CD14-positive monocyte (primary cell): ENCODE measurements around the gene NOC2L. TPM values are rescaled to one million over a fixed set of nuclear protein-coding genes. Genes with fewer than 3 reads are reported as not detected.

Experiments
- DNase-seq, 3 donors: peaks; one replicate each; pipeline ENCODE4 v3.0.0-alpha.2; 2011 to 2022
- H2AFZ ChIP-seq: 2 replicates; pipeline ENCODE4 v1.6.0; 2012; ENCODE audit warnings: mild to moderate bottlenecking, low read depth, low read length, inconsistent platforms; ENCODE audit not compliant: insufficient read depth, poor library complexity, severe bottlenecking
- H3K27ac ChIP-seq, 2 donors: 1 replicate in 1 of 2; 2 replicates in 1 of 2; pipeline ENCODE4 v1.5.1; 2012 to 2013; ENCODE audit warnings: low read length in 2 of 2, control low read depth in 1 of 2, inconsistent platforms in 1 of 2, low read depth in 1 of 2, mild to moderate bottlenecking in 1 of 2
- H3K27me3 ChIP-seq, 2 donors: one replicate each; pipeline versions ENCODE4 v1.6.0 to v1.6.1; 2011 to 2013; ENCODE audit warnings: low read length in 2 of 2; ENCODE audit not compliant: control insufficient read depth in 2 of 2, insufficient read depth in 2 of 2
- H3K36me3 ChIP-seq, 2 donors: replicated peaks in 1 of 2; 1 replicate in 1 of 2; 2 replicates in 1 of 2; pipeline versions ENCODE4 v1.5.1 to v1.6.1; 2012 to 2013; ENCODE audit warnings: low read length in 2 of 2, control low read depth in 1 of 2, inconsistent platforms in 1 of 2, mild to moderate bottlenecking in 1 of 2; ENCODE audit not compliant: insufficient read depth in 2 of 2, control insufficient read depth in 1 of 2
- H3K4me1 ChIP-seq, 2 donors: 1 replicate in 1 of 2; 2 replicates in 1 of 2; pipeline versions ENCODE4 v1.5.1 to v1.6.1; 2012 to 2013; ENCODE audit warnings: low read length in 2 of 2, control low read depth in 1 of 2, inconsistent platforms in 1 of 2, mild to moderate bottlenecking in 1 of 2, moderate library complexity in 1 of 2; ENCODE audit not compliant: insufficient read depth in 2 of 2, control insufficient read depth in 1 of 2
- H3K4me2 ChIP-seq: replicated peaks from 2 replicates; pipeline ENCODE3; 2012; ENCODE audit warnings: low read length, moderate library complexity, mild to moderate bottlenecking; ENCODE audit not compliant: poor library complexity, severe bottlenecking; ENCODE audit errors: extremely low read depth
- H3K4me3 ChIP-seq, 3 experiments: fragments of 200-600 bp in 1 of 3; sonication (generic) in 1 of 3; replicated peaks in 1 of 3; 1 replicate in 2 of 3; 2 replicates in 1 of 3; pipeline ENCODE4 v1.5.1; 2011 to 2013; ENCODE audit warnings: low read length in 3 of 3, mild to moderate bottlenecking in 3 of 3, control low read depth in 2 of 3, low read depth in 2 of 3, inconsistent platforms in 1 of 3, moderate library complexity in 1 of 3
- H3K79me2 ChIP-seq: 2 replicates; pipeline ENCODE4 v1.6.0; 2012; ENCODE audit warnings: mild to moderate bottlenecking, control low read depth, inconsistent platforms, low read length, moderate library complexity; ENCODE audit not compliant: insufficient read depth
- H3K9ac ChIP-seq: 2 replicates; pipeline ENCODE4 v1.6.0; 2017; ENCODE audit warnings: low read length, mild to moderate bottlenecking; ENCODE audit not compliant: insufficient read depth, poor library complexity, severe bottlenecking
- H3K9me3 ChIP-seq, 2 donors: replicated peaks in 1 of 2; 1 replicate in 1 of 2; 2 replicates in 1 of 2; pipeline versions ENCODE4 v1.5.1 to v1.6.1; 2012 to 2013; ENCODE audit warnings: low read length in 2 of 2, control low read depth in 1 of 2; ENCODE audit not compliant: control insufficient read depth in 1 of 2, insufficient read depth in 1 of 2
- H4K20me1 ChIP-seq: 2 replicates; pipeline ENCODE4 v1.6.0; 2012; ENCODE audit warnings: mild to moderate bottlenecking, low read length, control low read depth, moderate library complexity; ENCODE audit not compliant: insufficient read depth
- H3K27ac Mint-ChIP-seq, 7 donors: one replicate each; pipeline ENCODE4 v1.8.0; 2020; ENCODE audit warnings: mild to moderate bottlenecking in 7 of 7, mixed read lengths in 7 of 7, moderate library complexity in 6 of 7, inconsistent platforms in 2 of 7
- H3K27me3 Mint-ChIP-seq, 3 donors: one replicate each; pipeline ENCODE4 v1.8.0; 2021 to 2022; ENCODE audit warnings: low read depth in 3 of 3, mild to moderate bottlenecking in 3 of 3, mixed read lengths in 3 of 3, moderate library complexity in 3 of 3, inconsistent platforms in 1 of 3
- H3K36me3 Mint-ChIP-seq, 2 donors: one replicate each; pipeline ENCODE4 v1.8.0; 2020; ENCODE audit warnings: mixed read lengths in 2 of 2, inconsistent platforms in 1 of 2, mild to moderate bottlenecking in 1 of 2
- H3K4me1 Mint-ChIP-seq: one replicate; pipeline ENCODE4 v1.8.0; 2020; ENCODE audit warnings: mild to moderate bottlenecking, mixed read lengths
- H3K4me3 Mint-ChIP-seq, 2 donors: one replicate each; pipeline ENCODE4 v1.8.0; 2020; ENCODE audit warnings: mild to moderate bottlenecking in 2 of 2, mixed read lengths in 2 of 2, moderate library complexity in 1 of 2
- H3K9me3 Mint-ChIP-seq, 7 donors: one replicate each; pipeline ENCODE4 v1.8.0; 2020 to 2022; ENCODE audit warnings: mixed read lengths in 7 of 7, mild to moderate bottlenecking in 6 of 7, moderate library complexity in 6 of 7, inconsistent platforms in 2 of 7
- CTCF ChIP-seq: fragments of 200-600 bp; IDR thresholded peaks from one replicate; pipeline ENCODE4 v1.8.0; 2022; ENCODE audit warnings: antibody characterized with exemption, mild to moderate bottlenecking
- WGBS: methylation state at CpG from one replicate; pipeline ENCODE4 v1.1.5; 2013; ENCODE audit warnings: missing lambda C conversion rate; ENCODE audit not compliant: insufficient coverage; 5-methylcytosine and 5-hydroxymethylcytosine counted together
- intact Hi-C, 2 donors: fragments of 100-400 bp; cut with micrococcal nuclease; formaldehyde crosslinking; loops; one replicate each; pipeline versions ENCODE4 v1.15.0 to v1.15.1; 2023
- polyA plus RNA-seq, 3 donors: library from polyadenylated mRNA; depleted of rRNA in 1 of 3; unstranded in 2 of 3; stranded (reverse) in 1 of 3; fragments of 300-500 nt in 2 of 3; fragments of >200 nt in 1 of 3; fragmentation: Illumina TruSeq in 2 of 3; gene quantifications; 1 replicate in 2 of 3; 2 replicates in 1 of 3; pipeline ENCODE4 v1.2.3, GENCODE V29; 2012 to 2021

NOC2L gene
- polyA plus RNA-seq, 3 donors = 34.5 to 47.9 (median 35.8) TPM

GRCh38 chr1:993379-993995, 34.4 kb upstream of the NOC2L start:
- H3K9ac ChIP-seq = no peak overlapping the region
- peaks cover 16 to 47% of the 10 kb centered on the region in 2 donors for H3K27me3 ChIP-seq
- no peak for TF ChIP-seq CTCF
- Mint-ChIP-seq H3K36me3 (peaks cover 0 to 2% of the 10 kb centered on the region in 2 donors), H3K27ac (no peak overlapping the region), H3K9me3 (peaks cover 14 to 37% (median 30%) of the 10 kb centered on the region in 7 donors), H3K27me3 (peaks cover 58 to 81% (median 69%) of the 10 kb centered on the region in 3 donors), H3K4me1 (peaks cover 6% of the 10 kb centered on the region), H3K4me3 (no peak overlapping the region)
- no peak overlapping the region for H2AFZ ChIP-seq
- no peak overlapping the region for H3K4me2 ChIP-seq
- intact Hi-C loops = no loop called here
- peaks cover 22 to 28% of the 10 kb centered on the region in 2 donors for H3K9me3 ChIP-seq
- no peak overlapping the region for H3K27ac ChIP-seq
- peak in 1 of 3 donors; percentile 8 for DNase-seq
- H3K79me2 ChIP-seq = no peaks in the 10 kb centered on the region
- no peak overlapping the region for H3K4me3 ChIP-seq
- H3K36me3 ChIP-seq = no peaks in the 10 kb centered on the region
- 68% methylated on average over 12 of the region's 15 CpGs for WGBS
- H3K4me1 ChIP-seq = no peaks in the 10 kb centered on the region
- peaks cover 12% of the 10 kb centered on the region for H4K20me1 ChIP-seq

GRCh38 chr1:992362-992761, 33.3 kb upstream of the NOC2L start:
- Mint-ChIP-seq H3K27me3 (peaks cover 54 to 81% (median 68%) of the 10 kb centered on the region in 3 donors), H3K4me3 (no peak overlapping the region), H3K9me3 (peaks cover 14 to 39% (median 32%) of the 10 kb centered on the region in 7 donors), H3K4me1 (peaks cover 4% of the 10 kb centered on the region), H3K27ac (no peak overlapping the region), H3K36me3 (peaks cover 0 to 2% of the 10 kb centered on the region in 2 donors)
- Histone ChIP-seq H3K27me3 (peaks cover 6 to 37% of the 10 kb centered on the region in 2 donors), H3K9ac (no peak overlapping the region), H3K4me1 (no peaks in the 10 kb centered on the region), H4K20me1 (peaks cover 1% of the 10 kb centered on the region), H2AFZ (no peak overlapping the region), H3K4me2 (no peak overlapping the region), H3K4me3 (no peak overlapping the region), H3K27ac (no peak overlapping the region), H3K9me3 (peaks cover 18 to 22% of the 10 kb centered on the region in 2 donors), H3K36me3 (no peaks in the 10 kb centered on the region), H3K79me2 (no peaks in the 10 kb centered on the region)
- TF ChIP-seq CTCF = no peak
- WGBS = no CpG with 5 or more reads among the region's 7 CpGs
- DNase-seq = no peak
- intact Hi-C loops = no loop called here
